Suprapubic skin (tissue), 4 donors: Measurements from ENCODE around the gene TBC1D22A.

Source experiments
- CTCF ChIP-seq, 2 donors: fragments of 200-600 bp in 1 of 2; fragments of 450-650 bp in 1 of 2; sonication (generic) in 1 of 2; IDR thresholded peaks; one replicate each; pipeline ENCODE4 v1.5.1; 2016 to 2019; ENCODE audit warnings: antibody characterized with exemption in 2 of 2, mild to moderate bottlenecking in 1 of 2, moderate library complexity in 1 of 2
- EP300 ChIP-seq: sonication (generic); formaldehyde crosslinking; IDR thresholded peaks from one replicate; pipeline ENCODE4 v1.6.1; 2017; ENCODE audit warnings: antibody characterized with exemption
- POLR2A ChIP-seq, 2 donors: fragments of 450-650 bp; IDR thresholded peaks; one replicate each; pipeline ENCODE4 v1.6.1; 2017; ENCODE audit warnings: antibody characterized with exemption in 2 of 2, mild to moderate bottlenecking in 2 of 2, moderate library complexity in 2 of 2
- POLR2AphosphoS5 ChIP-seq, 3 donors: sonication (generic); formaldehyde crosslinking; IDR thresholded peaks; one replicate each; pipeline ENCODE4 v1.6.1; 2017; ENCODE audit warnings: antibody characterized with exemption in 3 of 3

GRCh38 chr22:47198801-47199251 is 436.4 kb downstream of the TBC1D22A start:
- no peak for TF ChIP-seq POLR2A (IDR thresholded peaks at IDR 0.05)
- no peak for TF ChIP-seq POLR2AphosphoS5 (IDR thresholded peaks at IDR 0.05)
- no peak for TF ChIP-seq CTCF (IDR thresholded peaks at IDR 0.05)
- TF ChIP-seq EP300 = no peak
